Renal cortex interstitium (tissue), 11 donors: ENCODE data around the gene RAB17. TPM values are rescaled to one million over a fixed set of nuclear protein-coding genes. Genes with fewer than 3 reads are reported as not detected.

ENCODE experiments used
- DNase-seq, 11 donors: peaks; one replicate each; pipeline ENCODE4 v3.0.0-alpha.2; 2013; ENCODE audit warnings: low read depth in 9 of 11, low spot score in 4 of 11; ENCODE audit errors: extremely low read depth in 1 of 11
- polyA plus RNA-seq, 3 donors: library from polyadenylated mRNA; unstranded; fragments of 120-200 nt; gene quantifications; one replicate each; pipeline ENCODE4 v1.2.1, GENCODE V29; 2013; ENCODE audit not compliant: insufficient read length in 3 of 3

RAB17 gene
- polyA plus RNA-seq, 3 donors = 9.9 to 22.9 (median 10.1) TPM

GRCh38 chr2:237530472-237531433 lies 59.8 kb downstream of the RAB17 start:
- no peak for DNase-seq

GRCh38 chr2:237529452-237530402 lies 60.8 kb downstream of the RAB17 start:
- DNase-seq = no peak

- no peak for DNase-seq
Observed at GRCh38 chr2:237527766-237528165, 62.8 kb downstream of the RAB17 start.

- no peak for DNase-seq
Observed at GRCh38 chr2:237527233-237527632, 63.3 kb downstream of the RAB17 start.

GRCh38 chr2:237525559-237526157 lies 64.9 kb downstream of the RAB17 start:
- DNase-seq = no peak

GRCh38 chr2:237524631-237525030 lies 65.9 kb downstream of the RAB17 start:
- no peak for DNase-seq

Other genes with a start within 250 kb of the RAB17 start
- 100 to 1,000 TPM; 210 to 278 (median 226) TPM for gene COL6A3, start 176.6 kb downstream of the RAB17 start, polyA plus RNA-seq
- gene MLPH, start 103.5 kb downstream of the RAB17 start, polyA plus RNA-seq = 1 to 10 TPM; 1.2 to 4.3 (median 2.2) TPM
- not detected for gene PRLH, start 24.2 kb downstream of the RAB17 start, polyA plus RNA-seq
- gene LRRFIP1, start 36.9 kb upstream of the RAB17 start, polyA plus RNA-seq = 100 to 1,000 TPM in 1 of 3 donors, 10 to 100 TPM in 2; 76.2 to 104 (median 94.4) TPM
- under 1 TPM; 0.53 to 0.70 (median 0.56) TPM for gene RBM44, start 208.0 kb upstream of the RAB17 start, polyA plus RNA-seq